Stomach (tissue), 9 donors: Measurements from ENCODE around the gene EEFSEC. TPM values are rescaled to one million over a fixed set of nuclear protein-coding genes. Genes with fewer than 3 reads are reported as not detected.
A peak's percentile ranks its signal among the peaks of the same experiment; 100 is the strongest.

Experiments used
- DNase-seq, 2 donors: peaks; one replicate each; pipeline versions ENCODE4 v3.0.0 to v3.0.0-alpha.2; 2013 to 2019
- H3K27ac ChIP-seq, 5 donors: fragments of 200-600 bp in 4 of 5; sonication (generic) in 4 of 5; one replicate each; pipeline ENCODE4 v1.5.1; 2013 to 2019; ENCODE audit warnings: mild to moderate bottlenecking in 1 of 5, moderate library complexity in 1 of 5
- H3K27me3 ChIP-seq, 3 donors: fragments of 200-600 bp; sonication (generic); one replicate each; pipeline ENCODE4 v1.5.1; 2017 to 2019; ENCODE audit warnings: mixed run types in 1 of 3
- H3K36me3 ChIP-seq, 4 donors: fragments of 200-600 bp; sonication (generic); 1 replicate in 3 of 4; 2 replicates in 1 of 4; pipeline ENCODE4 v1.5.1; 2016 to 2019
- H3K4me1 ChIP-seq, 4 donors: fragments of 200-600 bp; sonication (generic); one replicate each; pipeline ENCODE4 v1.5.1; 2016 to 2019
- H3K4me3 ChIP-seq, 4 donors: fragments of 200-600 bp; sonication (generic) in 3 of 4; one replicate each; pipeline ENCODE4 v1.5.1; 2016 to 2019; ENCODE audit warnings: mild to moderate bottlenecking in 1 of 4
- H3K9me3 ChIP-seq, 4 donors: fragments of 200-600 bp; sonication (generic); one replicate each; pipeline ENCODE4 v1.5.1; 2016 to 2019
- CTCF ChIP-seq, 7 experiments: fragments of 450-650 bp in 4 of 7; fragments of 200-600 bp in 3 of 7; sonication (generic) in 3 of 7; IDR thresholded peaks; one replicate each; pipeline ENCODE4 v1.5.1; 2016 to 2019; ENCODE audit warnings: antibody characterized with exemption in 7 of 7, control low read depth in 2 of 7, mild to moderate bottlenecking in 1 of 7
- EP300 ChIP-seq: sonication (generic); formaldehyde crosslinking; IDR thresholded peaks from one replicate; pipeline ENCODE4 v1.6.1; 2017; ENCODE audit warnings: antibody characterized with exemption
- POLR2A ChIP-seq, 4 donors: fragments of 450-650 bp; IDR thresholded peaks; one replicate each; pipeline ENCODE4 v1.6.1; 2016; ENCODE audit warnings: antibody characterized with exemption in 4 of 4, control low read depth in 2 of 4, mild to moderate bottlenecking in 1 of 4, moderate library complexity in 1 of 4
- POLR2AphosphoS5 ChIP-seq, 3 donors: sonication (generic); formaldehyde crosslinking; IDR thresholded peaks; one replicate each; pipeline ENCODE4 v1.6.1; 2016; ENCODE audit warnings: antibody characterized with exemption in 3 of 3
- WGBS, 5 donors: extraction: QIAGEN DNeasy Blood & Tissue Kit in 3 of 5; methylation state at CpG; one replicate each; pipeline versions ENCODE4 v1.1.5 to v1.1.7; 2013 to 2018; 5-methylcytosine and 5-hydroxymethylcytosine counted together
- intact Hi-C: fragments of 100-400 bp; cut with DNase I; formaldehyde crosslinking; loops from one replicate; pipeline ENCODE4 v1.15.1; 2023; ENCODE audit warnings: low total_unique reads
- polyA plus RNA-seq, 3 donors: library from polyadenylated mRNA; stranded (reverse); fragments of 200-250 nt; gene quantifications; one replicate each; pipeline ENCODE4 v1.2.3, GENCODE V29; 2013
- total RNA-seq, 5 donors: library from RNA; depleted of rRNA; stranded (reverse); fragments of >200 nt; gene quantifications; one replicate each; pipeline versions ENCODE4 v1.1.0 to v1.2.3, GENCODE V29; 2014 to 2016
- donor health status: healthy with polysubstance abuse.
- donor health status: Bipolar disorder and iron deficiency.
- donor health status: healthy.

EEFSEC gene
- total and polyA plus RNA-seq, 8 donors: 5.0 to 39.1 (median 13.2) TPM

GRCh38 chr3:128425142-128425845 lies 272.0 kb downstream of the EEFSEC start:
- TF ChIP-seq POLR2A (IDR thresholded peaks at IDR 0.05): no peak
- TF ChIP-seq POLR2AphosphoS5 (IDR thresholded peaks at IDR 0.05): no peak
- TF ChIP-seq CTCF (IDR thresholded peaks at IDR 0.05): no peak
- Histone ChIP-seq H3K4me3 (no peak overlapping the region), H3K9me3 (no peaks in the 10 kb centered on the region), H3K36me3 (no peaks in the 10 kb centered on the region), H3K27me3 (peaks cover 0 to 45% (median 14%) of the 10 kb centered on the region in 3 donors), H3K27ac (no peak overlapping the region), H3K4me1 (peaks cover 4 to 12% (median 9%) of the 10 kb centered on the region in 4 donors)
- no peak for DNase-seq
- intact Hi-C loops: loop anchor here (5.0 kb wide), 2 partner anchors 67 to 182 kb away; partner anchors contain the start of gene GATA2
- WGBS, 5 donors: 82 to 92% (median 86%) methylated on average over 23 of the region's 23 CpGs

- Histone ChIP-seq H3K27ac (no peak overlapping the region), H3K4me1 (peaks cover 4 to 12% (median 9%) of the 10 kb centered on the region in 4 donors), H3K27me3 (peaks cover 0 to 49% (median 14%) of the 10 kb centered on the region in 3 donors), H3K9me3 (no peaks in the 10 kb centered on the region), H3K4me3 (peak overlapping the region in 1 of 4 donors; percentile 45), H3K36me3 (no peaks in the 10 kb centered on the region)
- DNase-seq: no peak
- no peak for TF ChIP-seq POLR2A (IDR thresholded peaks at IDR 0.05)
- no peak for TF ChIP-seq POLR2AphosphoS5 (IDR thresholded peaks at IDR 0.05)
- no peak for TF ChIP-seq CTCF (IDR thresholded peaks at IDR 0.05)
- TF ChIP-seq EP300: no peak
- WGBS, 5 donors: 72 to 78% (median 76%) methylated on average over 8 of the region's 8 CpGs
- intact Hi-C loops: loop anchor here (5.0 kb wide), 2 partner anchors 67 to 182 kb away; partner anchors contain the start of gene GATA2
These were observed 272.5 kb downstream of the EEFSEC start for GRCh38 chr3:128425846-128426127.

GRCh38 chr3:128426128-128426921 lies 273.0 kb downstream of the EEFSEC start:
- peak; percentile 61 to 83 for DNase-seq
- Histone ChIP-seq H3K9me3 (no peaks in the 10 kb centered on the region), H3K27me3 (peaks cover 0 to 55% (median 19%) of the 10 kb centered on the region in 3 donors), H3K27ac (no peak overlapping the region), H3K4me3 (peak overlapping the region; percentile 23 to 45 (median 34)), H3K4me1 (peaks cover 4 to 12% (median 9%) of the 10 kb centered on the region in 4 donors), H3K36me3 (no peaks in the 10 kb centered on the region)
- peak in 5 of 7 experiments; percentile 46 to 98 (median 80) for TF ChIP-seq CTCF (IDR thresholded peaks at IDR 0.05)
- no peak for TF ChIP-seq EP300
- TF ChIP-seq POLR2A (IDR thresholded peaks at IDR 0.05): no peak
- no peak for TF ChIP-seq POLR2AphosphoS5 (IDR thresholded peaks at IDR 0.05)
- intact Hi-C loops: loop anchor here (5.0 kb wide), 2 partner anchors 66 to 181 kb away; partner anchors contain the start of gene GATA2
- WGBS, 5 donors: 8 to 28% (median 11%) methylated on average over 25 to 66 of the region's 66 CpGs

GRCh38 chr3:128427175-128427857 lies 274.0 kb downstream of the EEFSEC start:
- intact Hi-C loops: loop anchor here (5.0 kb wide), 2 partner anchors 65 to 180 kb away; partner anchors contain the start of gene GATA2
- Histone ChIP-seq H3K9me3 (no peaks in the 10 kb centered on the region), H3K4me3 (no peak overlapping the region), H3K27me3 (peaks cover 0 to 65% (median 29%) of the 10 kb centered on the region in 3 donors), H3K27ac (no peak overlapping the region), H3K36me3 (no peaks in the 10 kb centered on the region), H3K4me1 (peaks cover 8 to 16% (median 14%) of the 10 kb centered on the region in 4 donors)
- TF ChIP-seq EP300 (no peak), POLR2A (IDR thresholded peaks at IDR 0.05) (no peak), POLR2AphosphoS5 (IDR thresholded peaks at IDR 0.05) (no peak), CTCF (IDR thresholded peaks at IDR 0.05) (no peak)
- 85 to 92% (median 90%) methylated on average over 15 of the region's 15 CpGs for WGBS, 5 donors
- DNase-seq: no peak
